Calu3 (cell line): ENCODE data around the gene IRF9. TPM values are rescaled to one million over a fixed set of nuclear protein-coding genes. Genes with fewer than 3 reads are reported as not detected.

ENCODE experiments used
- BruUV-seq: library from RNA; stranded (reverse); fragments of 400-500 nt; replicated peaks from 2 replicates; lab custom pipeline; 2021; lab: Mats Ljungman, UMichigan
- CTCF ChIA-PET: fragments of 300-600 bp; sonication (Branson Sonifier 250); formaldehyde crosslinking; loops from one replicate; lab custom pipeline; 2022; ENCODE audit warnings: antibody characterized with exemption; lab: Charles Lee
- DNase-seq: peaks from one replicate; pipeline ENCODE4 v3.0.0; 2022
- H3K27ac Mint-ChIP-seq: one replicate; pipeline ENCODE4 v1.8.0; 2022; ENCODE audit warnings: mixed read lengths; ENCODE audit not compliant: unreplicated experiment
- H3K27me3 Mint-ChIP-seq: one replicate; pipeline ENCODE4 v1.8.0; 2022; ENCODE audit warnings: mixed read lengths; ENCODE audit not compliant: unreplicated experiment
- H3K36me3 Mint-ChIP-seq: one replicate; pipeline ENCODE4 v1.8.0; 2022; ENCODE audit warnings: mild to moderate bottlenecking, moderate library complexity, mixed read lengths; ENCODE audit not compliant: insufficient read depth, unreplicated experiment
- H3K4me1 Mint-ChIP-seq: one replicate; pipeline ENCODE4 v1.8.0; 2022; ENCODE audit warnings: mild to moderate bottlenecking, low read depth, mixed read lengths; ENCODE audit not compliant: unreplicated experiment
- H3K4me3 Mint-ChIP-seq: one replicate; pipeline ENCODE4 v1.8.0; 2022; ENCODE audit warnings: mild to moderate bottlenecking, low read depth, moderate library complexity, mixed read lengths; ENCODE audit not compliant: unreplicated experiment
- H3K9me3 Mint-ChIP-seq: one replicate; pipeline ENCODE4 v1.8.0; 2022; ENCODE audit warnings: low read depth, mixed read lengths; ENCODE audit not compliant: unreplicated experiment
- CTCF ChIP-seq: fragments of 200-600 bp; IDR thresholded peaks from one replicate; pipeline ENCODE4 v1.8.0; 2022; ENCODE audit warnings: antibody characterized with exemption; ENCODE audit not compliant: unreplicated experiment
- intact Hi-C: fragments of 100-400 bp; cut with micrococcal nuclease; formaldehyde crosslinking; loops from one replicate; pipeline ENCODE4 v1.10.0; 2022; ENCODE audit not compliant: unreplicated experiment
- total RNA-seq: library from RNA; stranded (reverse); gene quantifications from 2 replicates; pipeline ENCODE4 v1.2.3, GENCODE V29; 2022

The IRF9 gene
- total RNA-seq, 1 experiment from 2014 or later, result 124 TPM

GRCh38 chr14:24204163-24205146 is 43.4 kb downstream of the IRF9 start:
- Mint-ChIP-seq H3K9me3 (peaks cover 5% of the 10 kb centered on the region), H3K27me3 (no peaks in the 10 kb centered on the region), H3K36me3 (peaks cover 66% of the 10 kb centered on the region), H3K27ac (no peak overlapping the region), H3K4me3 (no peak overlapping the region), H3K4me1 (no peaks in the 10 kb centered on the region)
- no peak for TF ChIP-seq CTCF
- intact Hi-C loops, result no loop called here
- BruUV-seq, result no TSS peak
- DNase-seq, result no peak
- CTCF ChIA-PET, result no interaction called here

DNA sequence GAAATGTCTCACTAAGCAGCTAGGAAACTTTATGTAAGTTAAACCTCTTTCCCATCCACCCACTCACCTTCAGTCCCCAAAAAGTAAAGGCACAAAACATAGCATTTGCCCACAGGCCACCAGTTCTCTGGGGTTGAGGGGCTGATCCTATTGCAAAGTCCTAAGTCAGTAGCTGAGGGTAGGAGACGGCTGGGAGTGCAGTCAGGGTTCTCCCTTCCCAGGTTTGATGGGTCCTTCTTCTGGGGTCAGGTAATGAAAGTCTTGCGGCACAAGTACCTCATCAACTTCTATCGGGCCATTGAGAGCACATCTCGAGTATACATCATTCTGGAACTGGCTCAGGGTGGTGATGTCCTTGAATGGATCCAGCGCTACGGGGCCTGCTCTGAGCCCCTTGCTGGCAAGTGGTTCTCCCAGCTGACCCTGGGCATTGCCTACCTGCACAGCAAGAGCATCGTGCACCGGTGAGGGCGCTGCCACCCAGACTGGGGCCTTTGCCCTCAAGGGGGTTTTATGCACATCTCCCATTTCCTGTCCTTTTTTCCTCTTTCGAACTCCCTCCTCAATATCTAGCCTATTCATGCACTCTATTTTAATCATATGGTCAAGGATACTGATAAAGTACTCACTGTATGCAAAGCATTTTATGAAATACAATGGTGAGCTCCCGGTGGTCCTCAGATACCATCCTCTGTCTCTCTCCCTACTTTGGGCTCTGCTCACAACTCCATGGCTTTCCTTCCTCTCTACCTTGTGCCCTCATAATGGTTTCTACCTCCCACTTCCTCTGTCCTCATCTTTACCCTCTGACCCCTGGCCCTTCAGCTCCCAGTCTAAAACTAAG is 45.4 kb downstream of the IRF9 start:
- no peak overlapping the region for H3K4me3 Mint-ChIP-seq
- BruUV-seq, result no TSS peak
- peaks cover 5% of the 10 kb centered on the region for H3K9me3 Mint-ChIP-seq
- CTCF ChIA-PET, result no interaction called here
- no peaks in the 10 kb centered on the region for H3K4me1 Mint-ChIP-seq
- H3K27ac Mint-ChIP-seq, result no peak overlapping the region
- TF ChIP-seq CTCF, result no peak
- peaks cover 63% of the 10 kb centered on the region for H3K36me3 Mint-ChIP-seq
- intact Hi-C loops, result no loop called here
- no peaks in the 10 kb centered on the region for H3K27me3 Mint-ChIP-seq
- no peak for DNase-seq

- CTCF ChIA-PET, result no interaction called here
- Mint-ChIP-seq H3K9me3 (peaks cover 5% of the 10 kb centered on the region), H3K4me1 (no peaks in the 10 kb centered on the region), H3K36me3 (peaks cover 62% of the 10 kb centered on the region), H3K4me3 (no peak overlapping the region), H3K27me3 (no peaks in the 10 kb centered on the region), H3K27ac (no peak overlapping the region)
- DNase-seq, result no peak
- no TSS peak for BruUV-seq
- TF ChIP-seq CTCF, result no peak
- intact Hi-C loops, result no loop called here
Measured at GRCh38 chr14:24207104-24207551, 46.1 kb downstream of the IRF9 start.

DNA sequence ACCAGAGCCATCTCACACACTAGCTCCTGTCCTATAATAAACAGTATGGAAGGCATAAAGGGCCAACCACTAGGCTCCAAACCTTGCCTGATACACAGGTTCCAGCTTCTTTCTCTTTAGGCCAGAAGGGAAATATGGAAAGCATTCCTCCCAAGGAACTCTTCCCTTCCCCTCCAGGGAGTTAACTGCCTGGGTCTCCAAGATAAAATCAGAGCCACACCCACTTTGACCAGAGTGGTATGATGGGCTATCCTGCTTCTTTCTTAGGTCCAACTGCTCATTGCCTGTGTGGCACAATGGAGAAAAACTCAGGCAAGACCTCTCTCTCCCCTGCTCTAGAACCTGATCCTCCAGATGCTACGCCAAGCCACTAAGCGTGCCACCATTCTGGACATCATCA is 46.6 kb downstream of the IRF9 start:
- peaks cover 5% of the 10 kb centered on the region for H3K9me3 Mint-ChIP-seq
- DNase-seq, result no peak
- no peaks in the 10 kb centered on the region for H3K27me3 Mint-ChIP-seq
- no peak overlapping the region for H3K27ac Mint-ChIP-seq
- BruUV-seq, result no TSS peak
- CTCF ChIA-PET, result no interaction called here
- no peak for TF ChIP-seq CTCF
- no peaks in the 10 kb centered on the region for H3K4me1 Mint-ChIP-seq
- no peak overlapping the region for H3K4me3 Mint-ChIP-seq
- intact Hi-C loops, result no loop called here
- H3K36me3 Mint-ChIP-seq, result peaks cover 66% of the 10 kb centered on the region
